Measurements from ENCODE around the gene FBXL4.
A peak's percentile ranks its signal among the peaks of the same experiment; 100 is the strongest.

The FBXL4 gene

GRCh38 chr6:98946266-98946878 is 1.4 kb downstream of the FBXL4 start:
- Histone ChIP-seq H3K4me3 (ENCODE audit: low read depth, low read length) (peak overlapping the region; percentile 85), H3K27ac (ENCODE audit: low read depth, low read length) (no peak overlapping the region), H3K27me3 (ENCODE audit: insufficient read depth, low read length) (peaks cover 3% of the 10 kb centered on the region; the same call in 1 of the 2 replicates), H3K36me3 (ENCODE audit: insufficient read depth, low read length) (no peaks in the 10 kb centered on the region), H3K79me2 (ENCODE audit: control insufficient read depth, insufficient read depth, low read length, unreplicated experiment) (peaks cover 51% of the 10 kb centered on the region), H3K4me1 (ENCODE audit: control insufficient read depth, insufficient read depth, low read length, unreplicated experiment) (peaks cover 25% of the 10 kb centered on the region), H2AFZ (ENCODE audit: low read length, unreplicated experiment) (peak overlapping the region; percentile 35)

GRCh38 chr6:98945311-98946115 is 2.2 kb downstream of the FBXL4 start:
- Histone ChIP-seq H3K27me3 (ENCODE audit: insufficient read depth, low read length) (peaks cover 3% of the 10 kb centered on the region; the same call in 1 of the 2 replicates), H3K4me3 (ENCODE audit: low read depth, low read length) (peak overlapping the region; percentile 85), H3K36me3 (ENCODE audit: insufficient read depth, low read length) (no peaks in the 10 kb centered on the region), H3K4me1 (ENCODE audit: control insufficient read depth, insufficient read depth, low read length, unreplicated experiment) (peaks cover 29% of the 10 kb centered on the region), H2AFZ (ENCODE audit: low read length, unreplicated experiment) (no peak overlapping the region), H3K79me2 (ENCODE audit: control insufficient read depth, insufficient read depth, low read length, unreplicated experiment) (peaks cover 59% of the 10 kb centered on the region), H3K27ac (ENCODE audit: low read depth, low read length) (no peak overlapping the region)

- Histone ChIP-seq H3K27ac (ENCODE audit: low read depth, low read length) (no peak overlapping the region), H3K36me3 (ENCODE audit: insufficient read depth, low read length) (0 out of 2 replicates have a peak, but pooled peaks cover 2% of the 10 kb centered on the region), H3K4me1 (ENCODE audit: control insufficient read depth, insufficient read depth, low read length, unreplicated experiment) (peaks cover 29% of the 10 kb centered on the region), H3K27me3 (ENCODE audit: insufficient read depth, low read length) (no peaks in the 10 kb centered on the region), H3K79me2 (ENCODE audit: control insufficient read depth, insufficient read depth, low read length, unreplicated experiment) (peaks cover 61% of the 10 kb centered on the region), H2AFZ (ENCODE audit: low read length, unreplicated experiment) (no peak overlapping the region), H3K4me3 (ENCODE audit: low read depth, low read length) (no peak overlapping the region)
Measured at GRCh38 chr6:98944598-98945081, 3.1 kb downstream of the FBXL4 start.

GRCh38 chr6:98944168-98944567 is 3.6 kb downstream of the FBXL4 start:
- no peak overlapping the region for H2AFZ ChIP-seq (ENCODE audit: low read length, unreplicated experiment)
- H3K27me3 ChIP-seq (ENCODE audit: insufficient read depth, low read length), result no peaks in the 10 kb centered on the region
- H3K4me3 ChIP-seq (ENCODE audit: low read depth, low read length), result no peak overlapping the region
- 0 out of 2 replicates have a peak, but pooled peaks cover 4% of the 10 kb centered on the region for H3K36me3 ChIP-seq (ENCODE audit: insufficient read depth, low read length)
- H3K79me2 ChIP-seq (ENCODE audit: control insufficient read depth, insufficient read depth, low read length, unreplicated experiment), result peaks cover 65% of the 10 kb centered on the region
- H3K4me1 ChIP-seq (ENCODE audit: control insufficient read depth, insufficient read depth, low read length, unreplicated experiment), result peaks cover 29% of the 10 kb centered on the region
- H3K27ac ChIP-seq (ENCODE audit: low read depth, low read length), result no peak overlapping the region

- no peak overlapping the region for H2AFZ ChIP-seq (ENCODE audit: low read length, unreplicated experiment)
- 0 out of 2 replicates have a peak, but pooled peaks cover 4% of the 10 kb centered on the region for H3K36me3 ChIP-seq (ENCODE audit: insufficient read depth, low read length)
- peaks cover 29% of the 10 kb centered on the region for H3K4me1 ChIP-seq (ENCODE audit: control insufficient read depth, insufficient read depth, low read length, unreplicated experiment)
- no peak overlapping the region for H3K27ac ChIP-seq (ENCODE audit: low read depth, low read length)
- H3K4me3 ChIP-seq (ENCODE audit: low read depth, low read length), result no peak overlapping the region
- H3K27me3 ChIP-seq (ENCODE audit: insufficient read depth, low read length), result no peaks in the 10 kb centered on the region
- peaks cover 73% of the 10 kb centered on the region for H3K79me2 ChIP-seq (ENCODE audit: control insufficient read depth, insufficient read depth, low read length, unreplicated experiment)
Measured at GRCh38 chr6:98942263-98942803, 5.4 kb downstream of the FBXL4 start.

GRCh38 chr6:98941319-98941718 is 6.4 kb downstream of the FBXL4 start:
- H3K27me3 ChIP-seq (ENCODE audit: insufficient read depth, low read length), result no peaks in the 10 kb centered on the region
- no peak overlapping the region for H2AFZ ChIP-seq (ENCODE audit: low read length, unreplicated experiment)
- H3K27ac ChIP-seq (ENCODE audit: low read depth, low read length), result no peak overlapping the region
- 0 out of 2 replicates have a peak, but pooled peaks cover 4% of the 10 kb centered on the region for H3K36me3 ChIP-seq (ENCODE audit: insufficient read depth, low read length)
- peaks cover 25% of the 10 kb centered on the region for H3K4me1 ChIP-seq (ENCODE audit: control insufficient read depth, insufficient read depth, low read length, unreplicated experiment)
- H3K79me2 ChIP-seq (ENCODE audit: control insufficient read depth, insufficient read depth, low read length, unreplicated experiment), result peaks cover 65% of the 10 kb centered on the region
- H3K4me3 ChIP-seq (ENCODE audit: low read depth, low read length), result no peak overlapping the region

- H3K79me2 ChIP-seq (ENCODE audit: control insufficient read depth, insufficient read depth, low read length, unreplicated experiment), result peaks cover 29% of the 10 kb centered on the region
Measured at GRCh38 chr6:98937351-98937750, 10.4 kb downstream of the FBXL4 start.

GRCh38 chr6:98932381-98932780 is 15.4 kb downstream of the FBXL4 start:
- H3K79me2 ChIP-seq (ENCODE audit: control insufficient read depth, insufficient read depth, low read length, unreplicated experiment), result peaks cover 10% of the 10 kb centered on the region
- H2AFZ ChIP-seq (ENCODE audit: low read length, unreplicated experiment), result no peak overlapping the region
- H3K27me3 ChIP-seq (ENCODE audit: insufficient read depth, low read length), result no peaks in the 10 kb centered on the region
- H3K4me3 ChIP-seq (ENCODE audit: low read depth, low read length), result no peak overlapping the region
- no peaks in the 10 kb centered on the region for H3K36me3 ChIP-seq (ENCODE audit: insufficient read depth, low read length)
- peaks cover 5% of the 10 kb centered on the region for H3K4me1 ChIP-seq (ENCODE audit: control insufficient read depth, insufficient read depth, low read length, unreplicated experiment)
- no peak overlapping the region for H3K27ac ChIP-seq (ENCODE audit: low read depth, low read length)

More at GRCh38 chr6:98937351-98937750, 10.4 kb downstream of the FBXL4 start:
- Histone ChIP-seq H2AFZ (ENCODE audit: low read length, unreplicated experiment) (no peak overlapping the region), H3K27me3 (ENCODE audit: insufficient read depth, low read length) (no peaks in the 10 kb centered on the region), H3K36me3 (ENCODE audit: insufficient read depth, low read length) (0 out of 2 replicates have a peak, but pooled peaks cover 4% of the 10 kb centered on the region), H3K27ac (ENCODE audit: low read depth, low read length) (no peak overlapping the region), H3K4me3 (ENCODE audit: low read depth, low read length) (no peak overlapping the region), H3K4me1 (ENCODE audit: control insufficient read depth, insufficient read depth, low read length, unreplicated experiment) (peaks cover 7% of the 10 kb centered on the region)

- H2AFZ ChIP-seq (ENCODE audit: low read length, unreplicated experiment), result no peak overlapping the region
- H3K4me1 ChIP-seq (ENCODE audit: control insufficient read depth, insufficient read depth, low read length, unreplicated experiment), result peaks cover 5% of the 10 kb centered on the region
- H3K27me3 ChIP-seq (ENCODE audit: insufficient read depth, low read length), result no peaks in the 10 kb centered on the region
- H3K36me3 ChIP-seq (ENCODE audit: insufficient read depth, low read length), result peaks cover 2% of the 10 kb centered on the region; the same call in 1 of the 2 replicates
- no peak overlapping the region for H3K4me3 ChIP-seq (ENCODE audit: low read depth, low read length)
- no peak overlapping the region for H3K27ac ChIP-seq (ENCODE audit: low read depth, low read length)
- H3K79me2 ChIP-seq (ENCODE audit: control insufficient read depth, insufficient read depth, low read length, unreplicated experiment), result peaks cover 10% of the 10 kb centered on the region
Measured at GRCh38 chr6:98931696-98932095, 16.1 kb downstream of the FBXL4 start.

GRCh38 chr6:98929498-98930060 is 18.2 kb downstream of the FBXL4 start:
- peaks cover 10% of the 10 kb centered on the region for H3K79me2 ChIP-seq (ENCODE audit: control insufficient read depth, insufficient read depth, low read length, unreplicated experiment)
- H3K4me3 ChIP-seq (ENCODE audit: low read depth, low read length), result no peak overlapping the region
- peaks cover 5% of the 10 kb centered on the region for H3K4me1 ChIP-seq (ENCODE audit: control insufficient read depth, insufficient read depth, low read length, unreplicated experiment)
- H3K27ac ChIP-seq (ENCODE audit: low read depth, low read length), result no peak overlapping the region
- H2AFZ ChIP-seq (ENCODE audit: low read length, unreplicated experiment), result no peak overlapping the region
- H3K27me3 ChIP-seq (ENCODE audit: insufficient read depth, low read length), result no peaks in the 10 kb centered on the region
- peaks cover 9% of the 10 kb centered on the region; the same call in 1 of the 2 replicates for H3K36me3 ChIP-seq (ENCODE audit: insufficient read depth, low read length)
